WTC11 (cell line): ENCODE results near the gene CLOCK.

Source experiments
- ATF3 ChIP-seq: sonication (generic); formaldehyde crosslinking; conservative IDR thresholded peaks from 2 replicates; pipeline ENCODE4 v1.8.1; 2022; ENCODE audit warnings: mild to moderate bottlenecking, missing genetic modification reagents
- CTCF ChIP-seq: fragments of 200-600 bp; IDR thresholded peaks from 2 replicates; pipeline ENCODE4 v1.8.0; 2022; ENCODE audit warnings: antibody characterized with exemption
- FOXP4 ChIP-seq: sonication (generic); formaldehyde crosslinking; IDR thresholded peaks from 2 replicates; pipeline ENCODE4 v1.8.0; 2022; ENCODE audit warnings: mild to moderate bottlenecking, missing genetic modification reagents
- GABPB1 ChIP-seq: sonication (generic); formaldehyde crosslinking; IDR thresholded peaks from 2 replicates; pipeline ENCODE4 v1.8.1; 2023; ENCODE audit warnings: mild to moderate bottlenecking, missing genetic modification reagents
- MXD4 ChIP-seq: fragments of 250-450 bp; sonication (Bioruptor Pico); IDR thresholded peaks from 2 replicates; pipeline ENCODE4 v1.8.0; 2021; ENCODE audit warnings: mild to moderate bottlenecking, moderate library complexity, borderline replicate concordance
- NR2C2 ChIP-seq: sonication (generic); formaldehyde crosslinking; IDR thresholded peaks from 2 replicates; pipeline ENCODE4 v1.8.0; 2022; ENCODE audit warnings: mild to moderate bottlenecking, missing genetic modification reagents
- TP53 ChIP-seq: sonication (generic); formaldehyde crosslinking; IDR thresholded peaks from 2 replicates; pipeline ENCODE4 v1.8.1; 2023; ENCODE audit warnings: mild to moderate bottlenecking, missing genetic modification reagents
- ZNF121 ChIP-seq: sonication (generic); formaldehyde crosslinking; IDR thresholded peaks from 2 replicates; pipeline ENCODE4 v1.8.0; 2023; ENCODE audit warnings: missing genetic modification reagents

GRCh38 chr4:55485821-55486220 lies 60.9 kb downstream of the CLOCK start:
- no peak for TF ChIP-seq ZNF121 (CRISPR knock-in tag)
- no peak for TF ChIP-seq ATF3 (CRISPR knock-in tag)
- TF ChIP-seq MXD4 (CRISPR knock-in tag) = no peak
- no peak for TF ChIP-seq NR2C2 (CRISPR knock-in tag)
- TF ChIP-seq GABPB1 = no peak
- TF ChIP-seq FOXP4 = no peak
- TF ChIP-seq TP53 (CRISPR knock-in tag) = no peak
- TF ChIP-seq CTCF = no peak
